Liver (tissue), 9 donors: ENCODE data around the gene SEMA7A. TPM values are rescaled to one million over a fixed set of nuclear protein-coding genes. Genes with fewer than 3 reads are reported as not detected.

Experiments
- DNase-seq: peaks from one replicate; pipeline ENCODE4 v3.0.0-alpha.2; 2017; ENCODE audit warnings: low spot score
- H3K27ac ChIP-seq, 2 donors: one replicate each; pipeline ENCODE4 v1.7.0; 2013; ENCODE audit warnings: inconsistent platforms in 2 of 2, low read length in 2 of 2, control low read depth in 1 of 2, low read depth in 1 of 2, mild to moderate bottlenecking in 1 of 2
- H3K27me3 ChIP-seq, 4 donors: one replicate each; pipeline versions ENCODE4 v1.6.1 to v1.7.0; 2013; ENCODE audit warnings: low read length in 3 of 4, inconsistent platforms in 1 of 4, mild to moderate bottlenecking in 1 of 4, moderate library complexity in 1 of 4; ENCODE audit not compliant: control insufficient read depth in 4 of 4, insufficient read depth in 4 of 4
- H3K36me3 ChIP-seq, 4 donors: one replicate each; pipeline versions ENCODE4 v1.6.1 to v1.7.0; 2013; ENCODE audit warnings: low read length in 3 of 4, mild to moderate bottlenecking in 3 of 4, low read depth in 1 of 4, moderate library complexity in 1 of 4; ENCODE audit not compliant: control insufficient read depth in 4 of 4, insufficient read depth in 3 of 4
- H3K4me1 ChIP-seq, 4 donors: one replicate each; pipeline versions ENCODE4 v1.6.1 to v1.7.0; 2013; ENCODE audit warnings: low read length in 3 of 4, mild to moderate bottlenecking in 3 of 4, moderate library complexity in 1 of 4; ENCODE audit not compliant: control insufficient read depth in 4 of 4, insufficient read depth in 4 of 4
- H3K4me3 ChIP-seq, 3 donors: one replicate each; pipeline versions ENCODE4 v1.6.1 to v1.7.0; 2013; ENCODE audit warnings: low read length in 3 of 3, control low read depth in 1 of 3, low read depth in 1 of 3, mild to moderate bottlenecking in 1 of 3
- H3K9ac ChIP-seq, 2 donors: one replicate each; pipeline ENCODE4 v1.7.0; 2013; ENCODE audit warnings: low read length in 2 of 2, mild to moderate bottlenecking in 2 of 2, moderate library complexity in 2 of 2, control low read depth in 1 of 2, low read depth in 1 of 2
- H3K9me3 ChIP-seq, 4 donors: one replicate each; pipeline versions ENCODE4 v1.6.1 to v1.7.0; 2013; ENCODE audit warnings: low read length in 3 of 4; ENCODE audit not compliant: control insufficient read depth in 4 of 4
- EGR1 ChIP-seq, 2 donors: IDR thresholded peaks; 2 replicates each; pipeline ENCODE4 v1.6.1; 2016 to 2018; ENCODE audit warnings: antibody characterized with exemption in 2 of 2, low read depth in 2 of 2
- FOXA1 ChIP-seq: IDR thresholded peaks from 2 replicates; pipeline ENCODE4 v1.6.1; 2016; ENCODE audit warnings: antibody characterized with exemption
- GABPA ChIP-seq, 2 donors: IDR thresholded peaks in 1 of 2; conservative IDR thresholded peaks in 1 of 2; 2 replicates each; pipeline ENCODE4 v1.6.1; 2016; ENCODE audit warnings: antibody characterized with exemption in 2 of 2, mild to moderate bottlenecking in 1 of 2, moderate library complexity in 1 of 2
- HNF4A ChIP-seq, 2 donors: conservative IDR thresholded peaks; 2 replicates each; pipeline ENCODE4 v1.6.1; 2016; ENCODE audit warnings: antibody characterized with exemption in 2 of 2, mild to moderate bottlenecking in 2 of 2
- JUND ChIP-seq, 2 donors: IDR thresholded peaks; 2 replicates each; pipeline ENCODE4 v1.6.1; 2016; ENCODE audit warnings: antibody characterized with exemption in 2 of 2
- RXRA ChIP-seq, 2 donors: IDR thresholded peaks; 2 replicates each; pipeline ENCODE4 v1.6.1; 2017 to 2018; ENCODE audit warnings: antibody characterized with exemption in 2 of 2, mild to moderate bottlenecking in 1 of 2
- SP1 ChIP-seq: IDR thresholded peaks from 2 replicates; pipeline ENCODE4 v1.6.1; 2018; ENCODE audit warnings: antibody characterized with exemption, mild to moderate bottlenecking
- WGBS: extraction: QIAGEN DNeasy Blood & Tissue Kit; methylation state at CpG from one replicate; pipeline ENCODE4 v1.1.7; 2013; 5-methylcytosine and 5-hydroxymethylcytosine counted together
- polyA plus RNA-seq, 2 donors: library from polyadenylated mRNA; stranded (reverse) in 1 of 2; unstranded in 1 of 2; fragments of 200-250 nt in 1 of 2; fragments of >200 nt in 1 of 2; fragmentation: Nextera tagmentation in 1 of 2; extraction: Ambion mirVana in 1 of 2; gene quantifications; one replicate each; pipeline versions ENCODE4 v1.2.1 to v1.2.3, GENCODE V29; 2013 to 2015
- total RNA-seq, 2 donors: library from RNA; depleted of rRNA; stranded (reverse); fragments of >200 nt; gene quantifications; one replicate each; pipeline ENCODE4 v1.2.3, GENCODE V29; 2014
- TF ChIP-seq, protein P1 (sequence below): IDR thresholded peaks from 2 replicates; pipeline ENCODE4 v1.6.1; 2016; ENCODE audit warnings: antibody characterized with exemption
- TF ChIP-seq, protein P2 (sequence below): IDR thresholded peaks from 2 replicates; pipeline ENCODE4 v1.6.1; 2016; ENCODE audit warnings: antibody characterized with exemption
- TF ChIP-seq, protein P3 (sequence below): IDR thresholded peaks from 2 replicates; pipeline ENCODE4 v1.6.1; 2016; ENCODE audit warnings: antibody characterized with exemption
- TF ChIP-seq, protein P4 (sequence below): fragments of 150-350 bp; IDR thresholded peaks from 2 replicates; pipeline ENCODE4 v1.5.1; 2017; ENCODE audit warnings: improper control_type of control experiment, low read depth, low read length; ENCODE audit not compliant: missing input control
- donor health status: healthy.
- donor health status: healthy.
- donor health status: healthy.
- donor health status: healthy.
- donor health status: healthy.

The SEMA7A gene
- total and polyA plus RNA-seq, 4 donors = 0.14 to 18.1 (median 1.4) TPM

DNA sequence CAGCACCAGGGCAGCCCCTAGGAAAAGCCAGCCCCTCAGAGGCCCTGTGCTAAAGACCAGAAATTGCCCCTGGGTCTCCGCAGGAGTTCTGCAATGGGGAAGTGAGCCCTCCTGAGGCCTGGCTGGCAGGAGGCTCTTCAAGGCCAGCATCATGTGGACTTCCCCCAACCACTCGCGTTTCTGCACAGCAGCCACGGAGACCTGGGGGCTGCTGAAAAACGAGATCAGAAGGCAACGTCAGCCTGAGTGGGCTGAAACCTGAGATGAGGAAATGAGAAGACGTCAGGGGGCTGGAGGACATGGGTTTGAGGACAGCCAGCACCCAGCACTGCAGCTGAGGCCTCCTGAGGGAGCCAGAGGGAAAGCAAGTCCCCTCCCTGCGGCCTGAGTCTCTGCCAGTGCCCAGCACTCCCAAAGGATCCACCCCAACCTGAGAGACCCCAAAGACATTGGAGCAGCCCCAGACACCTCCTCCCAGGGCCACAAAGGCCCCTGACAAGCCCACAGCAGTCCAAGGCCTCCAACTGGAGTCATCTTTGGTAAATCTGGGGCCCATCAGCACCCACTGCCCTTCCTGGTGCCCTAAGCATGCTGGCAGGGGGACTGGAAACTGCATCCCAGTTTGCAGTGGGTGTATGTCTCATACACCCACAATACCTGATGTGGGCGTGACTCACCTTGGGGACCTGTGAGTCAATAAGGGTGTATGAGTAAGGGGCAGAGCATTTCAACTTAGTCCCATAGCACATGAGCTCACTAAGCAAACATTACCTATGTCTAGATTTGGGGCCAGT, 37.1 kb downstream of the SEMA7A start:
- Histone ChIP-seq H3K9me3 (no peaks in the 10 kb centered on the region), H3K9ac (no peak overlapping the region), H3K27me3 (no peaks in the 10 kb centered on the region), H3K4me1 (no peaks in the 10 kb centered on the region), H3K4me3 (no peak overlapping the region), H3K27ac (no peak overlapping the region), H3K36me3 (no peaks in the 10 kb centered on the region)
- WGBS = 77% methylated on average over 9 of the region's 9 CpGs
- TF ChIP-seq JUND (IDR thresholded peaks at IDR 0.05) (no peak), RXRA (IDR thresholded peaks at IDR 0.05) (no peak), HNF4A (conservative IDR thresholded peaks at IDR 0.05) (no peak)
- TF ChIP-seq, protein P1, sequence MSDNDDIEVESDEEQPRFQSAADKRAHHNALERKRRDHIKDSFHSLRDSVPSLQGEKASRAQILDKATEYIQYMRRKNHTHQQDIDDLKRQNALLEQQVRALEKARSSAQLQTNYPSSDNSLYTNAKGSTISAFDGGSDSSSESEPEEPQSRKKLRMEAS = no peak
- TF ChIP-seq, protein P2, sequence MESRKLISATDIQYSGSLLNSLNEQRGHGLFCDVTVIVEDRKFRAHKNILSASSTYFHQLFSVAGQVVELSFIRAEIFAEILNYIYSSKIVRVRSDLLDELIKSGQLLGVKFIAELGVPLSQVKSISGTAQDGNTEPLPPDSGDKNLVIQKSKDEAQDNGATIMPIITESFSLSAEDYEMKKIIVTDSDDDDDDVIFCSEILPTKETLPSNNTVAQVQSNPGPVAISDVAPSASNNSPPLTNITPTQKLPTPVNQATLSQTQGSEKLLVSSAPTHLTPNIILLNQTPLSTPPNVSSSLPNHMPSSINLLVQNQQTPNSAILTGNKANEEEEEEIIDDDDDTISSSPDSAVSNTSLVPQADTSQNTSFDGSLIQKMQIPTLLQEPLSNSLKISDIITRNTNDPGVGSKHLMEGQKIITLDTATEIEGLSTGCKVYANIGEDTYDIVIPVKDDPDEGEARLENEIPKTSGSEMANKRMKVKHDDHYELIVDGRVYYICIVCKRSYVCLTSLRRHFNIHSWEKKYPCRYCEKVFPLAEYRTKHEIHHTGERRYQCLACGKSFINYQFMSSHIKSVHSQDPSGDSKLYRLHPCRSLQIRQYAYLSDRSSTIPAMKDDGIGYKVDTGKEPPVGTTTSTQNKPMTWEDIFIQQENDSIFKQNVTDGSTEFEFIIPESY = no peak
- no peak for DNase-seq

DNA sequence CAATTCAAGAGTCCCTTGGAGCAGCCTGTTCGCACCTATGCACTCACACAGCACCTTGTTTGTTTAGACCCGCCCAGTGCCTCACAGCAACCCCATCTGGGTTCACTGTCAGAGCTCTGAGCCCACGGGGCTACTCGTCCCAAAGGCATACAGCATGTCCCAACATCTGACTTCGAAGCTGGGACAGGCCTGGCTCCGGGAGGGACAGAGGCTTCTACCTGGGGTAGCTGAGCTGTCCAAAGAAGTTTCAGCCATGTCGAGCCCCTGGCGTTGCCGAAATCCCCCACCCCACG, 37.7 kb downstream of the SEMA7A start:
- Histone ChIP-seq H3K9ac (no peak overlapping the region), H3K9me3 (no peaks in the 10 kb centered on the region), H3K27me3 (no peaks in the 10 kb centered on the region), H3K27ac (no peak overlapping the region), H3K36me3 (no peaks in the 10 kb centered on the region), H3K4me3 (no peak overlapping the region), H3K4me1 (no peaks in the 10 kb centered on the region)
- 84% methylated on average over 10 of the region's 10 CpGs for WGBS
- DNase-seq = no peak
- TF ChIP-seq JUND (IDR thresholded peaks at IDR 0.05) = no peak
- TF ChIP-seq, protein P3, sequence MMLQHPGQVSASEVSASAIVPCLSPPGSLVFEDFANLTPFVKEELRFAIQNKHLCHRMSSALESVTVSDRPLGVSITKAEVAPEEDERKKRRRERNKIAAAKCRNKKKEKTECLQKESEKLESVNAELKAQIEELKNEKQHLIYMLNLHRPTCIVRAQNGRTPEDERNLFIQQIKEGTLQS = no peak
- TF ChIP-seq, protein P1 = no peak
- no peak for TF ChIP-seq EGR1 (IDR thresholded peaks at IDR 0.05; ENCODE audit: low read depth in 2 of 2)
- TF ChIP-seq, protein P4, sequence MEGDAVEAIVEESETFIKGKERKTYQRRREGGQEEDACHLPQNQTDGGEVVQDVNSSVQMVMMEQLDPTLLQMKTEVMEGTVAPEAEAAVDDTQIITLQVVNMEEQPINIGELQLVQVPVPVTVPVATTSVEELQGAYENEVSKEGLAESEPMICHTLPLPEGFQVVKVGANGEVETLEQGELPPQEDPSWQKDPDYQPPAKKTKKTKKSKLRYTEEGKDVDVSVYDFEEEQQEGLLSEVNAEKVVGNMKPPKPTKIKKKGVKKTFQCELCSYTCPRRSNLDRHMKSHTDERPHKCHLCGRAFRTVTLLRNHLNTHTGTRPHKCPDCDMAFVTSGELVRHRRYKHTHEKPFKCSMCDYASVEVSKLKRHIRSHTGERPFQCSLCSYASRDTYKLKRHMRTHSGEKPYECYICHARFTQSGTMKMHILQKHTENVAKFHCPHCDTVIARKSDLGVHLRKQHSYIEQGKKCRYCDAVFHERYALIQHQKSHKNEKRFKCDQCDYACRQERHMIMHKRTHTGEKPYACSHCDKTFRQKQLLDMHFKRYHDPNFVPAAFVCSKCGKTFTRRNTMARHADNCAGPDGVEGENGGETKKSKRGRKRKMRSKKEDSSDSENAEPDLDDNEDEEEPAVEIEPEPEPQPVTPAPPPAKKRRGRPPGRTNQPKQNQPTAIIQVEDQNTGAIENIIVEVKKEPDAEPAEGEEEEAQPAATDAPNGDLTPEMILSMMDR = no peak
- no peak for TF ChIP-seq GABPA (IDR thresholded peaks at IDR 0.05 in 1 of 2, conservative IDR thresholded peaks at IDR 0.05 in 1 of 2)
- TF ChIP-seq SP1 = no peak
- TF ChIP-seq, protein P2 = no peak
- no peak for TF ChIP-seq FOXA1
